CD4-positive, alpha-beta T cell treated with Interleukin-12 subunit alpha and Interleukin-12 subunit beta, for 1 hour (primary cell): ENCODE measurements around the gene PVALEF.

Source experiments
- DNase-seq: peaks from one replicate; pipeline ENCODE4 v3.0.0-alpha.2; 2020

Gene PVALEF

GRCh38 chr17:81163703-81164370, 1.5 kb upstream of the PVALEF start:
- no peak for DNase-seq

GRCh38 chr17:81164371-81165245, 699 bp upstream of the PVALEF start:
- DNase-seq: no peak

DNA sequence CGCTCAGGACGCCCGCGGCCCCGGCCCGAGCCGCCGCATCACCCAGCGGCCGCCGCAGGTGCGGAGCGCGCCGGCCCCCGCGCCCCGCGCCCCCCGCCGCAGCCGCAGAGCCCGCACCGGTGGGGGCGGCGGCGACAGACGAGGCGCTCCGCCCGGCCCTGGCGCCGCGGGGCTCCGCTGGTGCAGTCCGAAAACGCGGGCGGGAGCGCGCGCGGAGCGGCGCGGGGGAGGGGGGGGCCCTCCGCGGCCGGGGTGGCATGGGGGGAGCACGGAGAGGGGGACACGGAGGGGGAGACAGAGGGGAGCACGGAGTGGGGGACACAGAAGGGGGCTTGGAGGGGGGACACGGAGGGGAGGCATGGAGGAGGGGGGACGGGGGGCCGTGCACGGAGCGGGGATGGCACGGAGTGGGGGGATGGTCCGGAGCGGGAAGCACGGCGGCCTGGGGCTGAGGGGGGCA, 756 bp downstream of the PVALEF start, which contains the start of gene AATK:
Gene AATK (minus strand): TSS at position 189 of the 460 bp plus-strand sequence. CDS start 229 bp downstream, outside the sequence.
- no peak for DNase-seq

DNA sequence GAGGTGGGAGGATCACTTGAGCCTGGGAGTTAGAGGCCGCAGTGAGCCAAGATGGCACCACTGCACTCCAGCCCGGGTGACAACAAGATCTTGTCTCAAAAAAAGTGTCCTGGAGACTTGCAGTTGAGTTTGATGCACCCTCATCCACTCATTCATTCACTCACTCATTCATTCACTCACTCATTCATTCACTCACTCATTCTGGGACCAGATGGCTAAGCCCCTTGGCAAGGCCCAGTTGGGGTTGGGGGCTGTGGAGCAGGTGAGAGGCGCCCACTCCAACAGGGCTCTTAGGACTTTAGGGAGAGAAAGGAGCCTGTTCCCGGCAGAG, 1.9 kb downstream of the PVALEF start:
- no peak for DNase-seq

- no peak for DNase-seq
These were observed 2.3 kb downstream of the PVALEF start for GRCh38 chr17:81167638-81168037.

GRCh38 chr17:81169870-81170309, 4.6 kb downstream of the PVALEF start:
- DNase-seq: no peak

- no peak for DNase-seq
These were observed 5.6 kb downstream of the PVALEF start for GRCh38 chr17:81170727-81171494.

DNA sequence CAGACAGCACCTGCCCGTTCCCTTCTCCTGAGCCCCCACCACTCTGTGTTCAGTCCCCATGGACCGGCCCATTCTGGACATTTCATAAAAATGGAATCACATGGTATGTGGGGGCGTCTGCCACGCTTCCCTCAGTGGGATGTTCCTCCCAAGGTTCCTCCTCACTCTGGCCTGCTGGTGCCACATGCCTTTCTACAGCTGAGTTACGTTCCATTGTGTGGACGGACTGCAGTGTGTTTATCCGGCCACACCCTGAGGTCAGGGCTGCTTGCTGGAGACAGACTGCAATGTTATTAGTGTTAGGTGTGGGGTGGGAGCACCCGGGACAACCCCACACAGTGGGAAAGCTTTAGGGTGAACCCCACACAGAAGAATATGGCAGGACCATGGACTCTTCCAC, 6.6 kb downstream of the PVALEF start:
- DNase-seq: no peak

GRCh38 chr17:81173052-81173761, 7.9 kb downstream of the PVALEF start:
- no peak for DNase-seq

DNA sequence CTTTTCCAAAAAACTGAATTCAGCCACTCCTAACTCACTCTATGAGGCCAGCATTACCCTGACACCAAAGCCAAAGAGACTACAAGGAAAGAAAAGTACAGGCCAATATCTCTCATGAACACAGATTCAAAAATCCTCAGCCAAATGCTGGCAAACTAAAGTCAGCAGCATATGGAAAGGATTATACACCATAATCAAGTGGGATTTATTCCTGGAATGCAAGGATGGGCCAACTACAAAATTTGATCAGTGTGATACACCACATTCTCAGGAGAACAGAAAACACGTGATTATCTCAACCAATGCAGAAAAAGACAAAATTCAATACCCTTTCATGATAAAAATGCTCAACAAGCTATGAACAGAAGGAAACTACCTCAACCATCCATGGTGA, 8.5 kb downstream of the PVALEF start:
- no peak for DNase-seq

DNA sequence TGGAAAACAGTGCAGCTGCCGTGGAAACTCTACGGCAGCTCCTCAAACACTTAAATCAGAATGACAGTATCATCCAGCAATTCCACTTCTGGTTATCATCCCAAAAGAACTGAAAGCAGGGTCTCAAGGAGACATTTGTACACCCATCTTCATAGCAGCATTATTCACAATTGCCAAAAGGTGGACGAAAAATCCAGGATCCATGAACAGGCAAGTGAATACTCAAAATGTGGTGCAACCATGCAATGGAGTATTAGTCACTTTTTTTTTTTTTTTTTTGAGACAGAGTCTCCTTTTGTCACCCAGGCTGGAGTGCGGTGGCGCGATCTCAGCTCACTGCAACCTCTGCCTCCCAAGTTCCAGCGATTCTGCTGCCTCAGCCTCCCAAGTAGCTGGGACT, 11.4 kb downstream of the PVALEF start:
- DNase-seq: no peak

DNA sequence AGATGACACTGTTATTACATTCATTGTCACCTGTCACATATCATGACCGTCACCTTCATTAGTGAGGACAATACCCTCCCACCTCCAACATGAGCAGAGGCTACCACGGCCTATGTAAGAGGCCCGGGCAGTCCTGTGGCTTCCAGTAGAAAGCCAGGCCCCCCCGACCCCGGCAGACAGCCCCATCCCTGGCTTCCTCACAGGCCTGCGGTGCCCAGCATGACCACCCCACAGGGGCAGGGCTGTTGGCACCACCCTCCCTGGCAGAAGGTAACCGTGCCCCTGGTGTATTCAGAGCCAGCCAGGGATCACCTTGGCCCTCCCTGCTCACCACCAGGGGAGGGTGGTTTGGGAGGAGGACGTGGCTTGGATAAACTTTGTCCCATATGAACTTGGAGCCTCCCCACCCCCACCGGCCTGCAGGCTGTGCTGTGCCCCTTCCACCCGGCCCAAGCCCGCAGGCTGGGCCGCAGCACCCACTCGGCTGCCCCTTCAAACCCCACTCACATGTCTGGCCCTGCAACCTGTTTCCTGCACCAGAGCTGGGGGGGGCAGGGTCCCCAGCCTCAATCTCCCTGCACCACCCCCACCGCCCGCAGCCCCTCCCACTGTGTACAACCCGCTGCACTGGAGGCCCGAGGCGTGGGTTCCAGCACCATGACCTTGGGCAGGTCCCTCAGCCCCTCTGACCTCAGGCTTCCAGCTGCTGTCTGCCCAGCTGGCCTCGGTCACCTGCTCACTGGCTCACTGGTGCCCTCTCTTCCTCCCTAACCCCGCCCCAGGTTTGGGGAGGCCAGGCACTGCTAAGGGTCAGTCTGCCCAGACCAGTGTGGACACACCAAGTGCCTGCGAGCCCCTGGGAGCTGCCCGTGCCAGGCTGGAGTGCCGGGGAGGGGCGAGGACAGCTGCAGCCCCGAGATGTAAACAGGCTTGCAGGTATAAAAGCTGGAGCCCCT, 13.1 kb downstream of the PVALEF start:
- no peak for DNase-seq

- no peak for DNase-seq
These were observed 13.9 kb downstream of the PVALEF start for GRCh38 chr17:81179220-81179619.

GRCh38 chr17:81179861-81180260, 14.6 kb downstream of the PVALEF start:
- no peak for DNase-seq

- no peak for DNase-seq
These were observed 15.8 kb downstream of the PVALEF start for GRCh38 chr17:81180836-81181810.

GRCh38 chr17:81181811-81182185, 16.5 kb downstream of the PVALEF start:
- DNase-seq: no peak

DNA sequence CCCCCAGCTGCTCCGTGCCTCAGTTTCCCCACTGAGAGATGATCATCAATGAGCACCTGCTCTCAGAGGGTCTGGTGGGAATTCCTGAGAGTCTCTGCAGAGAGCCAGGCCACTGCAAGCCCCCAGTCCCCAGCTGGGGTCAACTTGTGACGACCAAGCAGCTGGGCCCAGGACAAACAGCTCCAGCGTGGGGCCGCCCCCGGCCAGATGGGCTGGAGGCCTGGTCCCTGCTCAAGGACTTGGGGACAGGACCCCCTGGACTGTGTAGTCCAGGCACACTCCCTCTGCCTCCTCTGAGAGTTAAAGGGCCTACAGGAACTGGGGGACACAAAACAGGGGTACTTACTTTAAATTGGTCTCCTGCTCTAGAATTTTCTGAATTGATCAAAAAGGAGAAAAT, 17.3 kb downstream of the PVALEF start:
- no peak for DNase-seq

DNA sequence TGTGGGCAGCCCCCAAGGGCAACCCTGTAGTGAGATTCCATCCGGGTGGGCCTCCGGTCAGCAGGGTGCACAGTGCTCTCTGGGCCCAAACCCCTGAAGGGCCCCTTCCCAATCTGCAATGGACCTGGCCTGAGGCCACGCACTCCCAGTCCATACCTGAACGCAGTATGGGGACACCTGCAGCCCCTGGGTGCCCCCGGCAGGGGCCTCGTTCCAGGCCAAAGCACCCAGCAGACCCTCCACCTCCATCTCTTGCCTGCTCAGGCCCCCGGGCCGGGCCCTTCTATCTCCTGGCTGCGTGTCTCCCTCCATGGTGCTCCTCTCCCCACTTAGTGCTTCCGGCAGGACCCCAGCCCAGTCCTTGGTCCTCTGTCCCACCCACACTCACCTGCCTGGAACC, 18.0 kb downstream of the PVALEF start:
- no peak for DNase-seq

- DNase-seq: no peak
These were observed 18.5 kb downstream of the PVALEF start for GRCh38 chr17:81183807-81184206.

DNA sequence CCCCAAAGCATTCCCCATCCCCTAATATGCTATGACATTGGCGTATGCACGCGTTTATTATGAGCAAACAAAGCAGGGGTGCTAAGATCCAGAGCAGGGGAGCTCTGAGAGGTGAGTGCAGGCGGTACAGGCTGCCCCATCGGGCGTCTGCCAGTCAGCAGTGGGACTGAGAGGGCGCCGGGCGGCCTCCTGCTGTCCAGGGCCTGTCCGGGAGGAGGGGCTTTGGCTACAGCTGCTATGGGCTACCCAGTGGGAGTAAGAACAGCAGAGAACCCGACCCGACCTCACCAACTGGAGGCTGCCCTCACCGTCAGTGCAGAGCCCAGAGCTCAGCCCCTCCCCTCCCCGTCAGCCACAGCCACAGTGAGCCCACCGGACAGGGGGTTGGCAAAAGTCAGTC, 19.2 kb downstream of the PVALEF start:
- DNase-seq: no peak
